Stimulated activated CD8-positive, alpha-beta memory T cell treated with anti-CD3 and anti-CD28 coated beads, Interleukin-7, amount 100 ng/mL, for 48 hours (primary cell): ENCODE data around the gene TBX1.

Experiments
- DNase-seq, 2 donors: peaks; one replicate each; pipeline ENCODE4 v3.0.0-alpha.2; 2020; ENCODE audit warnings: low read depth in 1 of 2; ENCODE audit errors: extremely low read depth in 1 of 2

Gene TBX1

GRCh38 chr22:19737846-19738663, 22.5 kb upstream of the TBX1 start:
- no peak for DNase-seq

DNA sequence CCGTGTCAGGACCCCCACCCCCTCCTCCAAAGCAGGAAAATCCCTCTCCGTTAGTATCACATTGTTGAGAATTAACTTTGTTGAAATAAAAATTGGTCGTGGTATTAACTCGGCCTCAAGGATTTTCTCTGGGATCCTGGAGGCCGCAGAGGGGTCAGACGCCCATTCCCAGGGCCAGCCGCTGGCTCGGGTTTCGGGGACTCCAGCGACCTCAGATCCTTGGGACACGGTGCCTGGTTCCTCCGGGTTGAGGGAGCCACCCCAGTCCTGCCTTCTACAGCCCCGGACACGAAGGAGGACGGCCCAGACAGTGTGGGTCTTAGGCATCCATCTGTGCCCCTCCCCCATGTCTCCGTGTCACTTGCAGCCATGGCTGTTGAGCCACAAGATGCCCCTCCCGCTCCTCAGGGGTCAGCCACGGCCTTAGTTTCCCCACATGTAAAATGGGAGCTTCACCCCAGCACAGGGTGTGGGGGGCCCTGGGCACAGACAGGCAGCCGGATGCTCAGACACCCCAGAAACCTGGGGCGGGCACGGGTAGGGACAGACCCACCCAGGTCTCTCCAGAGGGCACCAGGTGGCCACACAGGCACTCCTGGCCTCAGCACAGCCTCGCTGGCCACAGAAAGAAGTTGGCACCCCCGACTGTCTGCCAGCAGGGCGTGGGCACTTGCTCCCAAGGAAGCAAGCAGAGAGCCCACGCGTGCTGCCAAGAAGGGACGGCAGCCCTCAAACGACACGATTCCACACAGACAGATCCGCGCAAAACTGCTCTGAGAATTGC, 21.7 kb upstream of the TBX1 start:
- no peak for DNase-seq

- DNase-seq: no peak
Measured at GRCh38 chr22:19739448-19739895, 21.1 kb upstream of the TBX1 start.

DNA sequence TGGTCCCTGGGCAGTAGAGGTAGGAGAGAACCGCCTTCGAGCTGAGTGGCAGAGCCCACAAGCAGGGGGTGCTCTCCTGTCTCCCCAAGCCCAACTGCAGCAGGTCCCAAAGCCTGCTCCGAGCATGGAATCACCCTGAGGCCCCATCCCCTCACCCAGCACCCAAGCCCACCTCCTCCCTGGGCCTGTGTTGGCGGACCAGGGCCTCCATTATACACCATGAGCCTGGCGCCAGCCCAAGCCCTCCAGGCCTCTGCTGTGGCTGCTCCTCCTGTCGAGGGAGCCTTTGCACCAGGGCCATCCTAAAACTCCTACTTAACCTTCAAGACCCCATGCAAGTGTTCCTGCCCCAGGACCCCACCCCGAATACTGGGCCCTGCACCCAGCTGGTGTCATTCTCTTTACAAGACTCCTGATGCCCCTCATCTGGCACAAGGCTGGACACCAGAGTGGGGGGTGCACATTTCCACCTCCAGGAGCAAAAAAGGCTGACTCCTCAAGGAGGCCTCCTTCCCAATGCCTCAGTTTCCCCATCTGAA, 20.6 kb upstream of the TBX1 start:
- DNase-seq: no peak

GRCh38 chr22:19740586-19740985, 20.0 kb upstream of the TBX1 start:
- DNase-seq: no peak

- DNase-seq: no peak
Measured at GRCh38 chr22:19741053-19741452, 19.5 kb upstream of the TBX1 start.

DNA sequence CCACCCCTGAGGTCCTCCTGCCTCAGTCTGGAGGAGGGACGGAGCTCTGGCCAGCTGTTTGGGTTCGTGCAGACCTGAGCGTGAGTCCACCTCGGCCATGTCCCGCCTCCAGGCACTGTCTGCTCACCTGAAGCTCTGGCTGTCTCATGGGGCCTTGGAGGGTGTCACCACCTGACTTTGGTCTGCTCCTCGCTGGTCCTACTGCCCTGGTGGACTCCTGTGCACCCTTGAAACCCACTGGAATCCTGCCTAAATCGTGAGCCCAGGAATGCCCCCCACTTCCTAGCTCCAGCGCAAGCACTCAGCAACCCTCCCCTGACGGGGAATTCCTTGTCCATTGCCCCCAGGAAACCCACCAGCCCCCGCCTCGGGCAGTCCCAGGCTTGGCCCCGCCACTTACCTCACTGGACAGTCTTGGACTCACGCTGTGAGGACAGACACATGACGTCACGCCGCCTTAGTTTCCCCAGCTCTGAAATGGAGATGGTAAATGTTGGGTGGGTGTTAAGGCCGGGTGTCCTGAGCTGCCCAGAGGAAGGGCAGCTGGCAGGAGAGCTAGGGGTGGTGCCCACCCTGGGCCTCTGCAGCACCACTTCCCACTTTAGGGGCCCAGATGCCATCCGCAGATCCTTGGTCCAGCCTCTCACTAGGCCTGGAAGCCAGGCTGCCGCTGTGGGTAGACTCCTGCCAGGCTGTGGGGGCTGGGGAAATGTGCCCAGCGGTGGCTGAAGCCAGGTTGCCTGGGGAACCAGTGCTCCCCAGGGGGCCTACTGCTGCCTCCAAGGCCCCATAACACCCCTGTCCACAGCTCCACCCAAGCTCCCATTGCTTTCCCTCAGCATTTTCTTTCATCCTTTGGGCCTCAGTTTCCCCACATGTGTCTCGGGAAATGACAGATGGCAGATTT, 18.2 kb upstream of the TBX1 start:
- no peak for DNase-seq

DNA sequence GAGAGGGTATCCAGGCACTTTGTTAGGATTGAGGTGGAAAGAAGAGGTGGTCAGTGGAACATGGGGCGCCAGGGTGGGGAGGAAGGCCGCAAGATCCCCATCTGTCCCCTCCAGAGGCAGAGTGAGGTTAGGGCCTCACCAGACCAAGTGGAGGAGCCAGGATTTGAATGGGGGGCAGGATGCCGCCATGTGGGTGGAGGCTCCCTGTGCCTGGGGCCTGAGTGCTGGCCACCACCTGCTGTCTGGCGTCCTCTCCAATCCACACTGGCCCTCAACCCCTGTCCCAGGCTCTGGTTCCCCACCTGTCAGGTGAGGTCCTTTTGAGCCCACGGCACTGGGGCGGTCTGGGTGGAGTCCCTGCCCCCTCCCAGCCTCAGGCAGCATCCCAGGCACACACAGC, 17.5 kb upstream of the TBX1 start:
- DNase-seq: no peak

DNA sequence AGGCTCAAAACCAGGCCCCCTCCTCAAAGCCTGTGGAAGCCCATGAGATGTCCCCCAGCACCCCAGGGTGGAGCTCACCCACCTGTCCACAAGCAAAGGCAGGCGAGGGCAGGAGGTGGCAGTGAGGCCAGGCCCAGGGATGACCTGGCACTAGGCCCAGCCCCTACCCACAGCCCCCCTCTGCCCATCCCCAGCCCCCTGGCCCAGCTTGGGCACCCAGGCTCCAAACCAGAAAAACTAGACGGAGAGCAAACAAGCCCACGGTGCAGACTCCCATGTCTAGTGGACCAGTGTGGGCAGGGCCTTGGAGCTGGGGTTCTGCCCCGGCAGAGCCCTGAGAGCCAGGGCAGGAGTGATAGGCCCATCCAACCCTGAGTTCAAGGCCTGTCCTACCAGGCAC, 16.9 kb upstream of the TBX1 start:
- no peak for DNase-seq

GRCh38 chr22:19744350-19745006, 16.1 kb upstream of the TBX1 start:
- DNase-seq: no peak

DNA sequence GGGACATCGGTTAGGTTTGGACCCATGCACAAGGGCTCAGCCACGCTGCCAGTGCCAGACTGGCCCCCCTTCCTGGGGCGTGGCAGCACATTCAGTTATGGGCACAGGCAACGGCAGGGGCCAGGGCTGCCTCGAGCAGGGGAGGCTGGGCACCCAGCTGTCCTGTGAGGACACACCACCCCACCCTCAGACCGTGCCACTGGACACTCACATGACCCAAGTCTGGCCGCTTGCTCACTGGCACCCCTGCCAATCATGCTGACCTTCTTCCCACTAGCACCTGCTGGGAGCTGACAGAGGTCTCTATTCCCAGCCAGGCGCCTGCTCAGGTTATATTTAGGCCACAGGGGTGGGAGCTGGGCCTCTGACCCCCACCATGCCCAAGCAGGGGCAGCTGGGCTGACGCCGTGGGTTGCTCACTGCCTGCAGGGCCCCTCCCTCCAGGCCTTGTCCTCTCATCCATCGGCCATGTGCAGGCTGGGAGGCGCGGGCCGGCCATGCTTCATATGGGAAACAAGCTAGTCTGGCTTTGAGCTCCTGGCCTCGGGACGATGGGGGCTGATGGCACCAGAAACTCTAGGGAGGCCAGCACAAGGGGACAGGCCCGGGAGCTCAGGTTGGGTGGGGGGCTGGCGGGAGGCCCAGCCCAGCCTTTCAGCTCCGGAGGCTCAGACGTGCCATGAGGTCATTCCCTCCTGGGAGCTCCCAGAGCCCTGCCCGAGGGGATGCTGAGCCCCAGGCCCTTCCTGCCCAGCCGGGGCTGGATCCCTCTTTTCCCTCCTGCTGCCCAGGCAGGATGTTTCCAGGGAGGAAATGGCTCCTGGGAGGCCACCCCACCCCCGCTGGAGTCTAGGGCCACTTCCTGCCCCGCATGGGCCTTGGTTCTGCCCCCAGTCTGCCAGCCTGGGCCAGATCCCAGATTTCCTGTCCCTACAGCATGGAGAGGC, 15.2 kb upstream of the TBX1 start:
- DNase-seq: no peak

DNA sequence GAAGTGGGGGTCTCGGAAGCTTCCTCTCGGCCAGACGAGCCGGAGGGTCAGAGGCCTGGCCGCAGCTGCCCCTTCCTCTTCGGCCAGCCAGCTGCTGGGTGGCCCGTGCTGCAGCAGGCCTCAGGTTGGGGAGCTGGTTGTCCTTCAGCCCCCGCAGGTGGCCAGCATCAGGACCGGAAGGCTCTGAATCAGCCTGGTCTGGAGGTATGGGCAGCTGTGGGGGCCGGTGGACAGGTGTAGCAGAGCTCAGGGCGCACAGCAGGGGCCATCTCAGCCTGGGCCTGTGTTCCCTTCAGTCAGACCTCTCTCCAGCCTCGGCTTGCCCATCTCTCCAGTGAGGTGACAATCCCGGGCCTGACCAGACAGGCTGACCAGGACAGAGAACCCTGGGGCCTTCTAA, 13.9 kb upstream of the TBX1 start:
- DNase-seq: no peak

GRCh38 chr22:19747551-19747950, 13.0 kb upstream of the TBX1 start:
- no peak for DNase-seq

DNA sequence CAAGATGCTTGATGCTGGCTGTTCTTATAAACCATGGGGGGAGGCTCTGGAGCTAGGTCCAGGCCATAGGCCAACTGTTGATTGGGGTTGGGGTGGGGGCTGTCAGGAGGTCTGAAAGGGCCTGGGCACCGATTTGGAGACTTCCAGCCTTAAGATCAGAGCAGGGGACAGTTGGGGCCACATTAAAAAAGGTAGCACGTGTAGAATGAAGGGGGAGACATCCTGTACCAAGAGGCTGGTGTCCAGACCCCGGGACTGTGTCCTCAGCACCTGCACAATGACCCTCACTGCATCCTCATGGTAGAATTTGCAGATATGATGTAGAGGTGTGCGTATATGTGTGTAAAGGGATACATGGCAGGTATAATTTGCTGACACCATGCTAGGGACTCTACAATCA, 12.4 kb upstream of the TBX1 start:
- no peak for DNase-seq

- no peak for DNase-seq
Measured at GRCh38 chr22:19748991-19749664, 11.4 kb upstream of the TBX1 start.

DNA sequence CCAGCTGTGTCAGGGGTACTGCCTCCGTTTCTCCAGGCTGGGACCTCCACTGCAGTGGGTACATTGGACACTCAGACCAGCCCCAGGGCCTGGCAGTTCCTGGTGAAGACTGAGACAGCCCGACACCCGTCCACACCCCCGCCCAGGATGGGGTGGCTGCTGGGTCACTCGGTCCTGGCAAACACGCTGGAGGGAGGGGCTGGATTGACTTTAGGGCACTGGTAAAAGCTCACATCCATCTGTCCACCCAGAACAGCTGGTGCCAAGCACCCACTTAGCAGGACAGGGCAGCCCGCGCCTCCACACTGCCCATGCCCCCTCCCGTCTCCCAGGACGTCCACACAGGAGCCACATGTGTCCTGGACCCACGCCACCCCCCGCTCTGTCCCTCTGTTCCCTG, 10.7 kb upstream of the TBX1 start:
- DNase-seq: no peak

DNA sequence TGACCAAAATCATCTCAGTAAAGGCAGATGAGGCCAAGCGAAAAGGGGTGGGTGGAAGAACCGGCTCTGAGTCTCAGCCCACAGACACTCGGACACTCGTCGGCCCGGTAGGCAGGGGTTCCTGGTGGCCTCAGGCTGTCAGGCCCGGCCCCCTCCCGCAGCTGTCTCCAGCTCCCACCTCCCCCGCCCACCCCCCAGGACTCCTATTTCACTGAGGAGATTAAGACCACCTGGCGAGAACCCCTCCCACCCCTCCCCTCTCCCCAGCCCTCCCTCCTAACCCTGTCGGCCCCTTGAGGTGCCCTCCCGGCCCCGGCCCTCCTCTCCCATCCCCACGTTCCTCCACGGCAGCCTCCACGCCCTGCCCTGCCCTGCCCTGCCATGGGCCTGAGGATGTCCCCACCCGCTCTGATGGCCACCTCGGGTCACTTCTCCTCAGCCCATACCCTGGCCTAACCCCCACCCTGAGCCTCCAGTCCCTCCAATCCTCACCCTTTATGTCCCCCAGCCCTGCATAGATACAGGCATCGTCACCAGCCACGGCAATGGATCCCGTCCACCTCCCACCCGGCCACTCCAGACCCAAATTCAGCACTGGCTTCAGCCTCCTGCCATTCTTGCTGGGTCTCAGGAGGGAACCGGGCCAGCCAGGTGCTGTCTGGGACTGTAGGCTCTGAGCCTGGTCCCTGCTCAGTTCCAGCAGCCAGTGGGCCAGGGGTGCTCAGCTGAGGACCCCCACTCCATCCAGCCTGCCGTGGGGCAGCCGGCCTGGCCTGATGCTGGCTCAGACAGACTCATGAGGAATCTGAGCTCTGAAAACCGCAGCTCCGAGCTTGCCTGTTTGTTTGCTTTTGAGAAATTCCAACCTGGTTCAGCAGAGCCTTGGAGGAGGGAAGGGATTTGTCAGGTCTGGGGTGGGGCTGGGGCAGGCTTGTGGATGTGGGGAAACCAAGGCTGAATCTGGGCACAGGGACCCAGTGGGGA, 9.8 kb upstream of the TBX1 start:
- DNase-seq: no peak
